Common myeloid progenitor, CD34-positive (primary cell): ENCODE data around the gene C5orf47. TPM values are rescaled to one million over a fixed set of nuclear protein-coding genes. Genes with fewer than 3 reads are reported as not detected.

Experiments used
- CTCF ChIA-PET: fragments of 350-600 bp; sonication (Branson Sonifier 250); formaldehyde crosslinking; loops from one replicate; lab custom pipeline; 2021; ENCODE audit warnings: antibody characterized with exemption; lab: Charles Lee
- POLR2A ChIA-PET: fragments of 350-600 bp; sonication (Branson Sonifier 250); formaldehyde crosslinking; loops from one replicate; lab custom pipeline; 2021; ENCODE audit warnings: antibody characterized with exemption; lab: Charles Lee
- DNase-seq, 3 donors: peaks; one replicate each; pipeline versions ENCODE4 v3.0.0 to v3.0.0-alpha.2; 2013
- H3K27ac ChIP-seq, 2 experiments: 1 replicate in 1 of 2; 2 replicates in 1 of 2; pipeline ENCODE4 v1.7.0; 2013; ENCODE audit warnings: inconsistent platforms in 2 of 2, low read length in 2 of 2, mild to moderate bottlenecking in 2 of 2, low read depth in 1 of 2, moderate library complexity in 1 of 2; ENCODE audit not compliant: severe bottlenecking in 2 of 2, insufficient read depth in 1 of 2, poor library complexity in 1 of 2
- H3K27me3 ChIP-seq, 5 experiments: replicated peaks in 2 of 5; 1 replicate in 3 of 5; 2 replicates in 2 of 5; pipeline versions ENCODE4 v1.6.1 to v1.7.0; 2013; ENCODE audit warnings: low read length in 4 of 5, mild to moderate bottlenecking in 2 of 5, moderate library complexity in 2 of 5, inconsistent platforms in 1 of 5; ENCODE audit not compliant: insufficient read depth in 5 of 5, control insufficient read depth in 4 of 5
- H3K36me3 ChIP-seq, 4 experiments: 1 replicate in 2 of 4; 2 replicates in 2 of 4; pipeline versions ENCODE4 v1.6.1 to v1.7.0; 2013; ENCODE audit warnings: low read length in 3 of 4, control low read depth in 1 of 4, mild to moderate bottlenecking in 1 of 4; ENCODE audit not compliant: control insufficient read depth in 4 of 4, insufficient read depth in 4 of 4
- H3K4me1 ChIP-seq, 4 experiments: 1 replicate in 3 of 4; 2 replicates in 1 of 4; pipeline versions ENCODE4 v1.6.1 to v1.7.1; 2013; ENCODE audit warnings: low read length in 3 of 4, mild to moderate bottlenecking in 3 of 4, control low read depth in 1 of 4, inconsistent platforms in 1 of 4, moderate library complexity in 1 of 4; ENCODE audit not compliant: control insufficient read depth in 4 of 4, insufficient read depth in 4 of 4; ENCODE audit errors: control extremely low read depth in 1 of 4
- H3K4me3 ChIP-seq, 7 experiments: 1 replicate in 4 of 7; 2 replicates in 3 of 7; pipeline versions ENCODE4 v1.5.1 to v1.7.0; 2013; ENCODE audit warnings: mild to moderate bottlenecking in 7 of 7, low read length in 6 of 7, moderate library complexity in 6 of 7, inconsistent platforms in 2 of 7, low read depth in 2 of 7, control low read depth in 1 of 7; ENCODE audit not compliant: insufficient read depth in 4 of 7, control insufficient read depth in 1 of 7; ENCODE audit errors: extremely low read depth in 1 of 7
- H3K9me3 ChIP-seq, 5 experiments: 1 replicate in 4 of 5; 2 replicates in 1 of 5; pipeline versions ENCODE4 v1.6.1 to v1.7.1; 2013; ENCODE audit warnings: low read length in 4 of 5, mild to moderate bottlenecking in 2 of 5, inconsistent platforms in 1 of 5, low read depth in 1 of 5, moderate library complexity in 1 of 5; ENCODE audit not compliant: control insufficient read depth in 4 of 5, insufficient read depth in 2 of 5; ENCODE audit errors: control extremely low read depth in 1 of 5
- WGBS: methylation state at CpG from one replicate; pipeline ENCODE4 v1.1.5; 2013; ENCODE audit not compliant: insufficient coverage; 5-methylcytosine and 5-hydroxymethylcytosine counted together
- polyA plus RNA-seq: library from polyadenylated mRNA; unstranded; fragments of 120-200 nt; gene quantifications from one replicate; pipeline ENCODE4 v1.2.1, GENCODE V29; 2013

C5orf47 gene, protein sequence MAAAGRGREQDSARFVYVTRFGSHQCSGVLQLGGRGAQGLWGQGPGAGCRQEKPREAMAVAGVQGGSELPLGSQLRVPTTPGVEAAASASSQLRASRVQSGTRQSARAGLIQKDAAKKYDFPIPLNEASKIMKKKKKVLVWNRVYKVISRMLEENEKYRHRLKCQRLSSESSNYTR
- not detected for polyA plus RNA-seq

- no peak for DNase-seq
- Histone ChIP-seq H3K36me3 (no peaks in the 10 kb centered on the region), H3K27me3 (peaks cover 0 to 6% (median 3%) of the 10 kb centered on the region in 5 experiments), H3K9me3 (peaks cover 0 to 3% (median 0%) of the 10 kb centered on the region in 5 experiments), H3K4me3 (no peak within 1 kb of the TSS), H3K27ac (no peak within 1 kb of the TSS), H3K4me1 (no peaks in the 10 kb centered on the region)
- WGBS = 97% methylated on average over 21 of the region's 51 CpGs
- ChIA-PET POLR2A (interaction anchor here (0.6 kb wide), 1 partner anchor 323 kb away, joined by 3 read pairs; no protein-coding TSS in a partner anchor), CTCF (no interaction called here)
Measured at GRCh38 chr5:173988554-173989431, at the start of gene C5orf47. TSS of gene C5orf47 (plus strand) at chr5:173989170. CDS start at chr5:173989264, 94 bp downstream.

DNA sequence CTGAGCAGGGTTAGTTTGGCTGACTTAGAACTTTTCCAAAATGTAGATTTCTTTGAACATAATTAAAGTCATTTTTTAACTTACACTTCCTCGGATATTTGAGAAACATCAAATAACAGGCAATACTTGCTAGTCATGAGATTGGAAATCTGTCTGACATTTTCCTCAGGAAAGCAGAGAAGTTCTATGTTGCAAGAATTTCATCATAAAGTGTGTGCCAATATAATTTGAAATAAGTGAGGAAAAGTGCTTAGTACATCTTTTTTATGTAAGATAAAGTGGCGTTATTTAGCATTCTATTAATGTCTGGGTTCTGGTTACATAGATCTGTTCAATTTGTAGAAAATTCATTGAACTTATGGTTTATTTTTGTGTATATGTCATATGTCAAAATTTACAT is 48.7 kb upstream of the C5orf47 start:
- POLR2A ChIA-PET = interaction anchor here (0.6 kb wide), 2 partner anchors 9 to 18 kb away, joined by 3 to 4 read pairs; no protein-coding TSS in a partner anchor

DNA sequence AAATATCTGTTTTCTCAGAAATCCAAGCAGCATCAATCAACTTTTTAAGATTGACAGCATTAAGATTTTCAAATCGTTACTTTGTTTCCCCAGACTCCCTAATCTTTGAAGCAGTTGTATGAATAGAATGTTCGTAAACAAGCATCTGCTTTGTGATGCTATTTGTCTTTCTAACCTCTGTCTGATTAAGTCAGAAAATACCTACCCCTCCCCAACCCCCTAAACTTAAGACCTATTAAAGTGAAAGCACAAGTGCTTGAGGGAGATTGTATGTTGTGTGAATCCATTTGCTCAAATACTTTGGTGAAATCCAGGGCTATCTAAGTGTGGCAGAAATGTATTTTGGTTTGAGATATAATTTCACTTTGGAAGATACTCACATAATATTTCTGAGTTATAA is 47.9 kb upstream of the C5orf47 start:
- DNase-seq = no peak
- H3K27ac ChIP-seq = no peak overlapping the region
- CTCF ChIA-PET = interaction anchor here (1.5 kb wide), 1 partner anchor 33 kb away, joined by 5 read pairs; no protein-coding TSS in a partner anchor
- H3K27me3 ChIP-seq = no peaks in the 10 kb centered on the region
- no CpG with 5 or more reads among the region's 2 CpGs for WGBS
- H3K9me3 ChIP-seq = no peaks in the 10 kb centered on the region
- POLR2A ChIA-PET = no interaction called here
- H3K36me3 ChIP-seq = peaks cover 0 to 9% (median 5%) of the 10 kb centered on the region in 4 experiments
- no peak overlapping the region for H3K4me3 ChIP-seq
- H3K4me1 ChIP-seq = no peaks in the 10 kb centered on the region

More for the DNA sequence above, 48.7 kb upstream of the C5orf47 start:
- WGBS = no CpG with 5 or more reads among the region's 2 CpGs
- CTCF ChIA-PET = no interaction called here
- H3K36me3 ChIP-seq = peaks cover 0 to 5% (median 3%) of the 10 kb centered on the region in 4 experiments
- no peak overlapping the region for H3K4me3 ChIP-seq
- no peaks in the 10 kb centered on the region for H3K4me1 ChIP-seq
- no peak overlapping the region for H3K27ac ChIP-seq
- H3K27me3 ChIP-seq = no peaks in the 10 kb centered on the region
- no peak for DNase-seq
- H3K9me3 ChIP-seq = no peaks in the 10 kb centered on the region

GRCh38 chr5:173941758-173942401 is 47.1 kb upstream of the C5orf47 start:
- H3K36me3 ChIP-seq = peaks cover 0 to 16% (median 5%) of the 10 kb centered on the region in 4 experiments
- no peaks in the 10 kb centered on the region for H3K4me1 ChIP-seq
- CTCF ChIA-PET = interaction anchor here (1.1 to 1.5 kb wide), 2 partner anchors 16 to 32 kb away, joined by 3 to 5 read pairs; no protein-coding TSS in a partner anchor
- POLR2A ChIA-PET = no interaction called here
- no peak overlapping the region for H3K27ac ChIP-seq
- H3K9me3 ChIP-seq = no peaks in the 10 kb centered on the region
- no peak overlapping the region for H3K4me3 ChIP-seq
- no peak for DNase-seq
- WGBS = 95% methylated on average over 8 of the region's 9 CpGs
- no peaks in the 10 kb centered on the region for H3K27me3 ChIP-seq

DNA sequence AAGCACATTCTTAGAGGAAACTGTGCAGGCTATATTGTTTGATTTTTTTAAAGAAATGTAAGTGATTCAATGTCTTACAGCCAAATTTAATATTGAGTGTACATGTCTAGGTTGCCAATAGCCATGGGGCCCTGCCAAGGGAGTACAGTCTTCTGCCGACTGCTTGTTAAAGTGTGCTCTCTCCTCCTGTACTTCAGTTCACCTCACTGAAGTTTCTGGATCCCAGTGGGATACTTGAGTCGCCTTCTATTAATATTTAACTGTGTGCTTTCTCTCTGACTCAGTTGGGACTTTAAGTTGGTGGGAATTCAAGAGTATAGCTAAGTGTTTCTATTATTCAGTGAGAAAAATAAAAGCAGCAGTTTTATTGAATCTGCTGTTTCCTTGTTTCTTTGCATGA is 44.5 kb upstream of the C5orf47 start:
- WGBS = 94% methylated on average over 2 of the region's 2 CpGs
- Histone ChIP-seq H3K9me3 (no peaks in the 10 kb centered on the region), H3K27me3 (no peaks in the 10 kb centered on the region), H3K27ac (no peak overlapping the region), H3K36me3 (peaks cover 2 to 24% (median 8%) of the 10 kb centered on the region in 4 experiments), H3K4me1 (no peaks in the 10 kb centered on the region), H3K4me3 (no peak overlapping the region)
- CTCF ChIA-PET = interaction anchor here (0.7 to 1.8 kb wide), 3 partner anchors 13 to 462 kb away, joined by 3 to 4 read pairs (median 3); no protein-coding TSS in a partner anchor
- no peak for DNase-seq
- POLR2A ChIA-PET = no interaction called here

GRCh38 chr5:173945160-173945559 is 43.8 kb upstream of the C5orf47 start:
- CTCF ChIA-PET = interaction anchor here (1.8 kb wide), 1 partner anchor 13 kb away, joined by 4 read pairs; no protein-coding TSS in a partner anchor
- no peak overlapping the region for H3K27ac ChIP-seq
- H3K4me1 ChIP-seq = no peaks in the 10 kb centered on the region
- H3K27me3 ChIP-seq = no peaks in the 10 kb centered on the region
- no peaks in the 10 kb centered on the region for H3K9me3 ChIP-seq
- peaks cover 2 to 29% (median 10%) of the 10 kb centered on the region in 4 experiments for H3K36me3 ChIP-seq
- no peak for DNase-seq
- no peak overlapping the region for H3K4me3 ChIP-seq
- POLR2A ChIA-PET = no interaction called here
- WGBS = no CpG with 5 or more reads among the region's 2 CpGs
